ENCODE results near the gene MICALL1. TPM values are rescaled to one million over a fixed set of nuclear protein-coding genes. Genes with fewer than 3 reads are reported as not detected.

MICALL1 gene
- total RNA-seq, 1 donor from 2014 or later = 43.9 TPM

DNA sequence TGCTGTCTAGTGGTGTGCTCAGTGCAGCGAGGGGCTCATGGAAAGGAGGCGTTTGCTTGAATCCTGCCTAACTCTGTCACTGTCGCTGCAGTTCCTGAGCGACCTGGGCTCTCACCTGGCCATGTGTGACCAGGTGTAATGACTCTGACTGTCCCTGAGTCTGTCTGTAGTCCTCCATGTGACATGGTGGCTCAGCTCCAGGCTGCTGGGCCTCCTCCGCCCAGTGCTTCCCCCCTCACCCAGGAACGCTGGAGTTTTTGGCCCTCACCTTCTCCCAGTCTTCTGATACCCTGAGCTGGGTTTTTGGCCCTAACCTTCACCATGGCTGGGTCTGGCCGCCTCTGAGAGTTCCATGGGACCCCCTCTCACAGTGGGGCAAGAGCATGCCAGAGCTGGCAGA lies 20.3 kb downstream of the MICALL1 start:
- Histone ChIP-seq H3K27me3 (no peaks in the 10 kb centered on the region), H3K36me3 (peaks cover 63 to 75% of the 10 kb centered on the region in 2 donors), H3K27ac (no peak overlapping the region), H3K4me3 (no peak overlapping the region), H3K4me1 (no peaks in the 10 kb centered on the region), H3K9me3 (no peaks in the 10 kb centered on the region)
- intact Hi-C loops (cut with DNase I) = no loop called here
- TF ChIP-seq, protein P1, sequence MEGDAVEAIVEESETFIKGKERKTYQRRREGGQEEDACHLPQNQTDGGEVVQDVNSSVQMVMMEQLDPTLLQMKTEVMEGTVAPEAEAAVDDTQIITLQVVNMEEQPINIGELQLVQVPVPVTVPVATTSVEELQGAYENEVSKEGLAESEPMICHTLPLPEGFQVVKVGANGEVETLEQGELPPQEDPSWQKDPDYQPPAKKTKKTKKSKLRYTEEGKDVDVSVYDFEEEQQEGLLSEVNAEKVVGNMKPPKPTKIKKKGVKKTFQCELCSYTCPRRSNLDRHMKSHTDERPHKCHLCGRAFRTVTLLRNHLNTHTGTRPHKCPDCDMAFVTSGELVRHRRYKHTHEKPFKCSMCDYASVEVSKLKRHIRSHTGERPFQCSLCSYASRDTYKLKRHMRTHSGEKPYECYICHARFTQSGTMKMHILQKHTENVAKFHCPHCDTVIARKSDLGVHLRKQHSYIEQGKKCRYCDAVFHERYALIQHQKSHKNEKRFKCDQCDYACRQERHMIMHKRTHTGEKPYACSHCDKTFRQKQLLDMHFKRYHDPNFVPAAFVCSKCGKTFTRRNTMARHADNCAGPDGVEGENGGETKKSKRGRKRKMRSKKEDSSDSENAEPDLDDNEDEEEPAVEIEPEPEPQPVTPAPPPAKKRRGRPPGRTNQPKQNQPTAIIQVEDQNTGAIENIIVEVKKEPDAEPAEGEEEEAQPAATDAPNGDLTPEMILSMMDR (IDR thresholded peaks at IDR 0.05) = no peak
- no peak for DNase-seq (ENCODE audit: low spot score in 2 of 2)

- intact Hi-C loops (cut with DNase I) = no loop called here
- H3K36me3 ChIP-seq = peaks cover 67 to 73% of the 10 kb centered on the region in 2 donors
- no peak overlapping the region for H3K4me3 ChIP-seq
- TF ChIP-seq, protein P1 (IDR thresholded peaks at IDR 0.05) = no peak
- H3K27me3 ChIP-seq = no peaks in the 10 kb centered on the region
- no peaks in the 10 kb centered on the region for H3K4me1 ChIP-seq
- no peaks in the 10 kb centered on the region for H3K9me3 ChIP-seq
- H3K27ac ChIP-seq = no peak overlapping the region
- DNase-seq (ENCODE audit: low spot score in 2 of 2) = no peak
Observed at GRCh38 chr22:37926771-37927636, 20.9 kb downstream of the MICALL1 start.

DNA sequence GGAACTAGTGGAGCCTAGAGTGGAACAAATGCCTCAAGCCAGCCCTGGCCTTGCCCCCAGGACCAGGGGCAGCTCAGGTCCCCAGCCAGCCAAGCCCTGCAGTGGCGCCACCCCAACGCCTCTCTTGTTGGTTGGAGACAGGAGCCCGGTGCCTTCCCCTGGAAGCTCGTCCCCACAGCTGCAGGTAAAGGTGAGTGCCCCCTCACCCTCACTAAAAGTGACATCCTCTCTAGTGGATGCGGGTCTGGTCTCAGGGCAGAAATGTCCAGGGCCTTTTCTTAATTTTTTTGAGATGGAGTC lies 21.5 kb downstream of the MICALL1 start:
- intact Hi-C loops (cut with DNase I) = no loop called here
- no peak overlapping the region for H3K27ac ChIP-seq
- no peaks in the 10 kb centered on the region for H3K4me1 ChIP-seq
- peaks cover 72 to 73% of the 10 kb centered on the region in 2 donors for H3K36me3 ChIP-seq
- no peak overlapping the region for H3K4me3 ChIP-seq
- no peaks in the 10 kb centered on the region for H3K27me3 ChIP-seq
- DNase-seq (ENCODE audit: low spot score in 2 of 2) = no peak
- H3K9me3 ChIP-seq = no peaks in the 10 kb centered on the region
- TF ChIP-seq, protein P1 (IDR thresholded peaks at IDR 0.05) = no peak

DNA sequence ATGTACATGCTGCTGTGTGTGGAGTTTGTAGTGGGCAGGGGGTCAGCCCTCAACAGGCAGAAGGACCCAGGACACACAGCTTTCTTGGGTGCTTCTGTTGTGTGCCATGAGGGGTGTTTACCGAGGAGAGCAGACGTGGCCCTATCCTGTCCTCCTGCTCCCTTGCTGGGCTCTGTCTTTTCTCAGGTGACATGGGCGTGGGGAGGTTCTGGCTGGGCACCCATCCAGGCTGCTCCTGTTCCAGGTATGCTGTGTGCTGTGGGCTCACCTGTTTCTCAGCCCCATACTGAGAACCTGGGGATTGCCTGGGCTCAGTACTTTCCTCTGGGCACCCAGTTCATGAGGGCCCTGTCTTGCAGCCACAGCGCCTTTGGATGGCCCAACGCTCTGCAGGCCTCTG lies 23.3 kb downstream of the MICALL1 start:
- no peaks in the 10 kb centered on the region for H3K27me3 ChIP-seq
- no peak for DNase-seq (ENCODE audit: low spot score in 2 of 2)
- H3K27ac ChIP-seq = no peak overlapping the region
- H3K9me3 ChIP-seq = no peaks in the 10 kb centered on the region
- intact Hi-C loops (cut with DNase I) = no loop called here
- TF ChIP-seq, protein P1 (IDR thresholded peaks at IDR 0.05) = no peak
- no peak overlapping the region for H3K4me3 ChIP-seq
- H3K36me3 ChIP-seq = peaks cover 61 to 65% of the 10 kb centered on the region in 2 donors
- H3K4me1 ChIP-seq = peaks cover 3 to 11% of the 10 kb centered on the region in 2 donors

DNA sequence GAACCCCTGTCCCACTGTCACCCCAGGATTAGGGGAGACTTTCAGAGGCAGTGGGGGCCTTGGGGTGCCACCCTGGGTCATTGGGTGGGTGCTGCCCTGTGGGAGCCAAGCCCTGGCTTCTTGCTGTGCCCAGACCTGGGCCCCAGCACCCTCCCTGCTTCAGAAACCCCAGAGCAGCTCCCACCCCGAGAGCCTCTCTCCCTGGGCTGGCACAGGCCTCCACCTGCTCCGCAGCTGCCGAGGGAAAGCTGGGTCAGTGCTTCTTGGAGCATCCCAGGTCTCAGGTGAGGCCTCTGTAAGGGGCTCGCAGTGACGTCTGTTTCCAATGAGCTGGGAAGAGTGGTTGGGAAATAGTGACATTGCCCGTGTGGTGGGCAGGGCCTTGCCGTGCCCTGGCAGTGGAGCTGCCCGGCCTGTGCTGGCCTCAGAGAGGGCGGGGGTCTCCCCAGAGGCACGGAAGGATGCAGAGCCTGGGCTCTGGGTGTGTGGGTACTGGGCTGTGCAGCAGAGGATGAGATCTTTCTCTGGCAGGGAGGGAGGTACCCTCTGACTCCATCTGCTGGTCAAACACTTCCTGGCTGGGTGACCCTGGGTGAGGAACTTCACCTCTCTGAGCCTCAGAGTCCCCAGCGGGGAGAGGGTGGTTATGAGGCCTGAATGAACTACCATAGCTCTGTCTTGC lies 24.3 kb downstream of the MICALL1 start:
- peaks cover 52 to 55% of the 10 kb centered on the region in 2 donors for H3K36me3 ChIP-seq
- H3K4me1 ChIP-seq = peaks cover 4 to 15% of the 10 kb centered on the region in 2 donors
- no peaks in the 10 kb centered on the region for H3K27me3 ChIP-seq
- DNase-seq (ENCODE audit: low spot score in 2 of 2) = no peak
- peak overlapping the region; percentile 14 to 34 for H3K27ac ChIP-seq
- intact Hi-C loops (cut with DNase I) = loop anchor here (5.0 kb wide), 1 partner anchor 38 kb away; no protein-coding TSS in a partner anchor
- H3K4me3 ChIP-seq = no peak overlapping the region
- TF ChIP-seq, protein P1 (IDR thresholded peaks at IDR 0.05) = peak in 2 of 3 experiments; percentile 29 to 39
- H3K9me3 ChIP-seq = no peaks in the 10 kb centered on the region

Data from ascending aorta (tissue), 2 donors.